NCI-H1930 (cell line): ENCODE data around the gene KMT2D.

Source experiments
- DNase-seq, 2 experiments: peaks; one replicate each; lab custom pipeline; 2025; lab: John Stamatoyannopoulos, UW

KMT2D gene

GRCh38 chr12:49060237-49061156, at the start of gene KMT2D:
Gene KMT2D (minus strand): TSS chr12:49060794. CDS start chr12:49055324, 5,470 bp downstream.
- peak; percentile 80 to 90 for DNase-seq

- no peak for DNase-seq
These were observed 49.3 kb upstream of the KMT2D start for GRCh38 chr12:49109641-49110463.

- no peak for DNase-seq
These were observed 48.4 kb upstream of the KMT2D start for GRCh38 chr12:49108958-49109404.

GRCh38 chr12:49105504-49106084, 45.0 kb upstream of the KMT2D start:
- DNase-seq, result no peak

- no peak for DNase-seq
These were observed 44.2 kb upstream of the KMT2D start for GRCh38 chr12:49104822-49105221.

GRCh38 chr12:49100380-49100779, 39.8 kb upstream of the KMT2D start:
- no peak for DNase-seq

- no peak for DNase-seq
These were observed 38.1 kb upstream of the KMT2D start for GRCh38 chr12:49098703-49099102.

- peak in 1 of 2 experiments; percentile 19 for DNase-seq
These were observed 37.4 kb upstream of the KMT2D start for GRCh38 chr12:49098035-49098451.

- DNase-seq, result no peak
These were observed 36.8 kb upstream of the KMT2D start for GRCh38 chr12:49097381-49097780.

- DNase-seq, result no peak
These were observed 34.4 kb upstream of the KMT2D start for GRCh38 chr12:49094975-49095365.

GRCh38 chr12:49094160-49094974, 33.8 kb upstream of the KMT2D start, which contains the start of gene DHH:
Gene DHH (minus strand): TSS chr12:49094801. CDS start chr12:49094512, 289 bp downstream.
- DNase-seq, result no peak

- DNase-seq, result no peak
These were observed 33.2 kb upstream of the KMT2D start for GRCh38 chr12:49093792-49094159.

GRCh38 chr12:49092816-49093406, 32.3 kb upstream of the KMT2D start:
- no peak for DNase-seq

GRCh38 chr12:49092086-49092815, 31.7 kb upstream of the KMT2D start:
- DNase-seq, result peak; percentile 54 to 69

- DNase-seq, result no peak
These were observed 31.2 kb upstream of the KMT2D start for GRCh38 chr12:49091836-49092085.

- no peak for DNase-seq
These were observed 30.7 kb upstream of the KMT2D start for GRCh38 chr12:49091056-49091835.

GRCh38 chr12:49089821-49090773, 29.5 kb upstream of the KMT2D start:
- DNase-seq, result peak; percentile 15 to 57

- no peak for DNase-seq
These were observed 28.3 kb upstream of the KMT2D start for GRCh38 chr12:49088932-49089330.
